ENCODE measurements around the gene ACKR3. TPM values are rescaled to one million over a fixed set of nuclear protein-coding genes. Genes with fewer than 3 reads are reported as not detected.

The ACKR3 gene
- total RNA-seq, 1 donor from 2014 or later, result 0.58 TPM

DNA sequence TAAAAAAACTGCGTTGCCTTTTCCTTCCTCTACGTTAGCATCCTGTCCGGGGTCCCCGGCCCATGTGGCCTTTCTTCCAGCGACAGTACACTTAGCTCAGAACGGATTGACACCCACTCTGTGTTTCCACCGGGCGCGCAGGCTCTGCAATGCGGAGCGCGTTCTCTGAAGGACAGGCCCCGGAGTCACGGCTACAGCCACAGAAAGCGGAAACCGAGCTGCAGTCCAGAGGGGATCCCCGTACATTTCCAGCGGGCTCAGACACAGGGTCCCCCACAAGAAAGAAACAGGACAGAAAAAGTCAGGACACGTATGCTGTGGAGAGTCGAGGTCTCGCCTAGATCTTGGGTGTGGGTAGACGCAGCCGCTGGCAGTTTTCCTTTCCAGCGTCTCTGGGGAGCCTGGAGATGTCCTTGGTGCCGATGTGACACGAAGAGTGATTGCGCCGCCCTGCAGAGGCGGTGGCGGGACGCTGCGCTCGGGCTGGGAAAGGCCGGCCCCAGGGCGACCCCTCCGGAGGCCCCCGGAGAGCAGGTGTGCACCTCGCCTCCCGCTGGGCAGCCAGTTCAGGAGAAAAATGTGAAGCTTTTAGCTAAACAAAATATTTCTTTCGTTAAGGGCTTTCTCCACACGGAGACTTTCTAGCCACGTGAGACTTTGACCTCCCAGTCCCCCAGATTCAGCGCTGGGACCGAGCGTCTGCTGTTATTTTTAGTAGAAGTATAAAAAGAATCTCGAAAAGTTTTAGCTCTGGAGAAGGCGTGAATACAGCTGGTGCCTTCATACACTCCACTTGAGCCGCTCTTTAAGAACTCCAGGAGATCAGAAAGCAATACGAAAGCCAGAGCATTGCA lies 1.3 kb upstream of the ACKR3 start:
- H3K4me3 Mint-ChIP-seq, result peak overlapping the region; percentile 81
- H3K4me1 Mint-ChIP-seq, result peaks cover 17% of the 10 kb centered on the region
- H3K36me3 Mint-ChIP-seq (ENCODE audit: low read depth), result peaks cover 2% of the 10 kb centered on the region
- H3K27ac Mint-ChIP-seq, result peak overlapping the region; percentile 63
- H3K9me3 Mint-ChIP-seq, result no peaks in the 10 kb centered on the region
- H3K27me3 Mint-ChIP-seq, result peaks cover 11% of the 10 kb centered on the region
- intact Hi-C loops (cut with micrococcal nuclease), result loop anchor here (2.0 to 5.0 kb wide), 3 partner anchors 23 to 504 kb away; no protein-coding TSS in a partner anchor
- peak; percentile 79 for DNase-seq

DNA sequence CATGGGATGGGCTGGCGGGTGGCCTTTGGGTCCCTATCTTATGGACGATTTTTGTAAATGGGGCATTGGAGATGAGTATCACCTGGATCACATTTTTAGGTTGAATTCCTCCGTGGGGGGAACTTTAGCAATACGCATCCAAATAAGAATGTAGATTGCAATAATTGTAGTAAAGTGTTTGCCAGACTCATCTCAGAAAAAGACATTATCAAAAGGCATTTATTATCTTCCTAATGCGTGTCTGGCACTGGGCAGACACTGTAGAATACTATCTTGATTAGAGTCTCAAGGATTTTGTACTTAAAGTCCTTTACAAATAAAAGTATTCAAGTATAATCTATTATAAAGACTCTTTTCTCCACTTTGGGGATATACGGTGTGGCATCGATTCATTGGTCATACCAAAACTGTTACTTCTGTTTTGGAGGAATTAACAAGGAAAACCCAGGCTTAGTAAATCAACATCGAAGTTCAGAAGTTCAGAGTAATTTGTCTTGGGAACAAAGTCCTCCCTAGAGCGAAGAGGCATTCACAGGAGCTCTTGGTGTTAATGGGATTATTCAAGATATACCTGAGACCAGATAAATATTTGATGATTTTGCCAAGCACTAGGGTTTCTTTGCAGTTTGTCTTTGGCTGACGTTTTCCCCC lies 578 bp upstream of the ACKR3 start:
- Mint-ChIP-seq H3K4me3 (peak overlapping the region; percentile 81), H3K27ac (no peak overlapping the region), H3K27me3 (peaks cover 11% of the 10 kb centered on the region), H3K4me1 (peaks cover 17% of the 10 kb centered on the region), H3K36me3 (ENCODE audit: low read depth) (peaks cover 2% of the 10 kb centered on the region), H3K9me3 (no peaks in the 10 kb centered on the region)
- DNase-seq, result no peak
- intact Hi-C loops (cut with micrococcal nuclease), result loop anchor here (1.0 to 5.0 kb wide), 5 partner anchors 24 to 503 kb away; no protein-coding TSS in a partner anchor

DNA sequence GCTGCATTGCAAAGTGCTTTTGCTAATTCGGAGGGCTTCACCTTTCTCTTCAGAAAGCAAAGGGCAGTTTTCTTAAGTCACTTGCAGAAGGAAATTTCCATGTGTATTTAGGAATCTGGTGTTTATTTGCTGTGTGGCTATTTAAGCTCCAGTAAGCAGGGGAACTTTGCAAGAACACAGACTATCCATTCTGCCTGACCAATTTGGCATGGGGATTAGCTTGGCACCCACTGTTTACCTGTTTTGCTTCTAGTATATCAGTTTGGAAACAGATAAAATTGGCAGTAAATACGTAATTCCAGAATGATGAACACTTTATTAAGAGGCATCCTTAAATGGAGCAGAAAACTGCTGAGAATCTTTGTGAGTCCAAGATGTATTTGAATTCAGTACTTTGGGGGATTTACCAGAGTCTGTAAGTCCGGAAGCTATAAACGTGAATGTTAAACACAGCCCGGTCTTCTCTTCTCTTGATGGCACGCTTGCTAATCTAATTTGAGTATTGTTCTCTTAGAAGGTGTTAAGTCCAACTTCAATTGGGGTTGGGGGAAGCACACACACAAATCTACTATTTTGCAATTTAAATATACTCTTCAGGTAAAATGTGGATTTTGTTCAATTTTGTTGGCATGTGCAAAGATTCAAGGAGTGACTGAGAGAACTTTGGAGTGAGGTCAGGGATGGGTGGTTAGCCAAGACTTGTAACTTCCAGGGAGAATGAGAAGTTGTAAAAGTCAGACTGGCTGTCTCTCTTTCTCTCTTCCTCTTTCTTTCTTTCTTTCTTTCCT lies 650 bp downstream of the ACKR3 start:
- Mint-ChIP-seq H3K4me1 (peaks cover 17% of the 10 kb centered on the region), H3K9me3 (no peaks in the 10 kb centered on the region), H3K27ac (no peak overlapping the region), H3K4me3 (no peak overlapping the region), H3K36me3 (ENCODE audit: low read depth) (no peaks in the 10 kb centered on the region), H3K27me3 (peaks cover 11% of the 10 kb centered on the region)
- intact Hi-C loops (cut with micrococcal nuclease), result no loop called here
- DNase-seq, result no peak

DNA sequence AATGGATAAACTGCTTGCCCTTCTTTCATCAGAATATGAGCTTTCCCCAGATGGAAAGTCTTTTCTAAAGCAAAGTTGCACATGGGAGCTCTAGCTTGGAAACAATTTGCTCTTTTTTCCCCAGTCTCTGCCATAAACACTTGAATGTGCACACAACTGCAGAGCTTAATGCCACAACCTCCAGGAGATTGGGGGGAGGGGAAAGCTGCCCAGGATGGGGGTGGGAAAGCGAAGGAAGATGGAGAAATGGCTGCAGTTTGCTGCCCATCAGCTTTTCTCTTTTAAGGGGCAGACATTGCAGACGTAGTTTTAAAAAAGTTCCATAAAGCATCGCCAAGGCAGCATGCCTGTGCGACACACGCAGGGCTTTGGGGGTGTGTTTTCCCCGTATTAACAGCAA lies 1.5 kb downstream of the ACKR3 start:
- Mint-ChIP-seq H3K36me3 (ENCODE audit: low read depth) (no peaks in the 10 kb centered on the region), H3K9me3 (no peaks in the 10 kb centered on the region), H3K27ac (no peak overlapping the region), H3K4me1 (peaks cover 17% of the 10 kb centered on the region), H3K4me3 (no peak overlapping the region), H3K27me3 (peaks cover 7% of the 10 kb centered on the region)
- intact Hi-C loops (cut with micrococcal nuclease), result no loop called here
- no peak for DNase-seq

DNA sequence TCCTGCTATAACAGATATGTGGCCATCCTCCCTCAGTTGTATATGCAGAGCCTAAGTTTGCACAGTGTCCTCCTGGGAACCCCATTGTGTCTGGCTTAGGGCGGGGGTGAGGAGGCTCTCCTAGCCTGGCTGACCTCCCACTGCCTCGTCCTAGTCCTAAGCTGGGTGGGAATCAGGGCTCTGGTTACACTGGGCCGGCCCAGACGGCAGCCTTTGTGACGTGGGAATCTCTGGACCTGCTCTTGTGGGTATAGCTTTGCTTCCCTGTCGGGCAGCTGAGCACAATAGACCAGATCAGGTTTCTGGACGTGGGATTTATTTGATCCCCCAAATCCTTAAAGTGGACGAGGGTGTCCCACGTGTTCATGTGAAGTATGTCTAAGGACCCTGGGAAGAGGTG lies 2.9 kb downstream of the ACKR3 start:
- no peak overlapping the region for H3K4me3 Mint-ChIP-seq
- DNase-seq, result no peak
- peaks cover 6% of the 10 kb centered on the region for H3K27me3 Mint-ChIP-seq
- H3K36me3 Mint-ChIP-seq (ENCODE audit: low read depth), result no peaks in the 10 kb centered on the region
- no peaks in the 10 kb centered on the region for H3K9me3 Mint-ChIP-seq
- peaks cover 17% of the 10 kb centered on the region for H3K4me1 Mint-ChIP-seq
- H3K27ac Mint-ChIP-seq, result no peak overlapping the region
- intact Hi-C loops (cut with micrococcal nuclease), result no loop called here

DNA sequence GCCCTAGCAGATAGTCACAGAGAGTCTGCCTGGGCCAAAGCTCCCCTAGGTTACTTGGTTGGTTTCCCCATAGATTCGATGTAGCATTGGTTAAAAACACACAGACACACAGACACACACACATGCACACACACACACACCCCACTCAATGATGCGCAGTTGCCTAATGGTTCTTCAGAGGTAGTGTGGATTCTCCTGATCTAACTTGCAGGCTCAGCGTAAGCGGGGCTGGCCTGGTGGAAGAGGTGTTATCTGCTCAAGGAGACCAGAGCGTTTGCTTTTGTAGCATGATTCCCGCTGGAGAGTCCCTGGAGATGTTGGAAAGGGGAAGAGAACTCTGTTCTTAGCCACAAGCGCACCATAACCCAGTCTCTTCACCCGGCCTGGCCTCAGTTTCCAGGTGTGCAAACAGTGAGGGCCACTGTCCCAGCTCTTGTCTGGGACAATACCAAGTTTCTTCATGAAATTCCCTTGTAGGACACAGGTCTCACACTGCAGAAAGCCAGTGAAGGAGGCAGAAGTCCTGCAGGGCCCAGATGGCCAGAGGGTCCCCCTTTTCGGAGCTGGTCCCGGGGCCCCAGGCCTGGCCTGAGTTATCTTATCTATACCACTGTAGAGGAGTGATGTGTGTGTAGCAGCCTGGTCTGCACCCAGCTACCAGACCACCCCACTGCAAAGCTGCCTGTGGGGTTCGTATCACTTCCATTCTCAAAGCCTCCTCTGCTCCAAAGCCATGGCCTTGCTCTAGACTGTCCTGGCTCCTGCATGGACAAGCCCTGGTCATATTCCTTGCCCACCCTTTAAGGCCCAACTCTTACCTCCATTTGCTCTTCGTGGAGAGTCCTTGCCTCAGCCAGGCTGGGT lies 3.7 kb downstream of the ACKR3 start:
- Mint-ChIP-seq H3K36me3 (ENCODE audit: low read depth) (no peaks in the 10 kb centered on the region), H3K4me3 (no peak overlapping the region), H3K4me1 (peaks cover 13% of the 10 kb centered on the region), H3K27ac (no peak overlapping the region), H3K9me3 (no peaks in the 10 kb centered on the region), H3K27me3 (peaks cover 6% of the 10 kb centered on the region)
- intact Hi-C loops (cut with micrococcal nuclease), result no loop called here
- no peak for DNase-seq

DNA sequence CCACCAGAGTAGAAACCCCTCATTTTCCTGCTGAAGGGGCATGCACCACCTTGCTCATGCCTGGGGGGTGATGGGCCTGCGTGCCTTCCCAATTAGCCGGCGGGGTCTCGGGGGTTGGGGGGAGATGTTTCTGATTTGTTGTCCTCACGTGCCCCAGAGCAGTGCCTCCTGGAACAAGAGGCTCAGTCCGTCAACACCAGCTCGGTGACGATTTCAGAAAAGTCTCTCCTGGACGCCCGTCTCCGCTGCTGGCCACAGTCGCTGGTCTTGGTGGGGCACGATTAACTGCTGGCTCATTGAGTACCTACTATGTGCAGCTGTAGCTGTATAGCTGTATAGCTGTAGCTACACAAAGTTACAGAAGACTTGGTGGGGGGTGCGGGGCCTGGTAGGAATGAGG lies 4.4 kb downstream of the ACKR3 start:
- Mint-ChIP-seq H3K36me3 (ENCODE audit: low read depth) (no peaks in the 10 kb centered on the region), H3K4me1 (peaks cover 10% of the 10 kb centered on the region), H3K4me3 (no peak overlapping the region), H3K27me3 (peaks cover 6% of the 10 kb centered on the region), H3K9me3 (no peaks in the 10 kb centered on the region), H3K27ac (no peak overlapping the region)
- no peak for DNase-seq
- intact Hi-C loops (cut with micrococcal nuclease), result no loop called here

DNA sequence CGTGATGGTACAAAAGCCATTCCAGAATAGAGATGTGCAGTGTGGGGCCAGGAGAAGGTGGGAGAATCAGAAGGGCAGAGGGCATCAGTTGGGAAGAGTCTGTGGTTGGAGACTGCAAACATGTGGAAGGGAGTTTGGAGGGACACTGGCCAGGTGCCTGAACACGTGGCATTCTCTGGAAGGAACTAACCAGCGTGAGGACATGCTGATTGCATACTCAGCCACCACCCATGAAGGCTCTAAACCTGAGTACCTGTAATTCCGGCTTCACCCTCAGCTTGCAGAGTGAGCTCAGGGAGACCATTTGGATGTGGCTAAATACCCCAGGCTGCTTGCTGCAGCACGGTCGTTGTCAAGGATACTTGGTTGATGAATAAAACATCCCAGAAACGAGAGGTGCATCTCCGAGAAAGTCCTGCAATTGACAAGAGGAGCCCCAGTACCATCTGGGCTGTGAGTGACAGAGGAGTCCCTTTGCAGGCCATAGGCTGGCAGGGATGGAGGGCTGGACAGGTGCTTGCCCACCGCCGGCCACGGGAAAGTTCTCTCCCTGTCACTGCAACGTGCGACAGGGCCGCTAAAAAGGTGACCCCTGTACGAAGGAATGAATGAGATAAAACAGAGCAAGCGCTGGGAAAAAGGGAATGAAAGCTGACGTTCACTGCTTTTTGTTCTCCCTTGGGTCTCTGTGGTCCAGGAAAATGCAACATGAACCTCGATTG lies 5.0 kb downstream of the ACKR3 start:
- Mint-ChIP-seq H3K4me3 (no peak overlapping the region), H3K36me3 (ENCODE audit: low read depth) (no peaks in the 10 kb centered on the region), H3K27me3 (peaks cover 3% of the 10 kb centered on the region), H3K4me1 (peaks cover 4% of the 10 kb centered on the region), H3K27ac (no peak overlapping the region), H3K9me3 (no peaks in the 10 kb centered on the region)
- intact Hi-C loops (cut with micrococcal nuclease), result no loop called here
- no peak for DNase-seq

DNA sequence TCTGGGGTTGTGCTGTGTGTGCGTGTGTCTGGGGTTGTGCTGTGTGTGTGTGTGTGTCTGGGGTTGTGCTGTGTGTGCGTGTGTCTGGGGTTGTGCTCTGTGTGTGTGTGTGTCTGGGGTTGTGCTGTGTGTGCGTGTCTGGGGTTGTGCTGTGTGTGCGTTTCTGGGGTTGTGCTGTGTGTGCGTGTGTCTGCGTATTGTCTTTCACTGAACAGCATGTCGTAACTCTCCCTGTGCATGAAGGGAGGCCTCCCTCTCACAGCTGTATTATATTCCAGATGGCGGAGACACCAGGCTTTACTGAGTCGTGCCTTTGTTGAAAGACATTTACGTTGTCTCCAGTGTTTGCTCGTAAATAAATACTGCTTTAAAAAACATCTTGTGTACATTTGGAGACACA lies 5.9 kb downstream of the ACKR3 start:
- H3K27ac Mint-ChIP-seq, result no peak overlapping the region
- H3K9me3 Mint-ChIP-seq, result no peaks in the 10 kb centered on the region
- DNase-seq, result no peak
- H3K4me3 Mint-ChIP-seq, result no peak overlapping the region
- H3K27me3 Mint-ChIP-seq, result peaks cover under 1% of the 10 kb centered on the region
- intact Hi-C loops (cut with micrococcal nuclease), result no loop called here
- peaks cover 1% of the 10 kb centered on the region for H3K4me1 Mint-ChIP-seq
- peaks cover under 1% of the 10 kb centered on the region for H3K36me3 Mint-ChIP-seq (ENCODE audit: low read depth)

DNA sequence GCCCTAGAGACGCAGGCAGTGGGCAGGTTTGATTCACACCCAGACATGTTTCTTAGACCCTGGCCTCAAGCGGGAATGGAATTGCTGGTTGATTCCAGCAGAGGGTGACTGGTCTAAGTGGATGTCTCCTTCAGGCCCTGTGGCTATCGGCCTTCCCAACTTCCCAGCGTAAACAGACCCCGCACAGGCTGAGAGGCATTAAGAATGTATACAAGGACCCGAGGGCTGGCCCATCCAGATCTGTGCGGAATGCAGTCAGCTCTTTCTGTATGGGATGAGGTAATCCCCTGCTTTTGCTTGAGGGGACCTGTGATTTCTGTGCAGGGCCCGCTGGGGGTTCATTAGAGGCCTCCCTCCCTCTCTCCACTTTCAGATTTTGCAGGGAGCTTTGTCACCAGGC lies 6.5 kb downstream of the ACKR3 start:
- H3K4me3 Mint-ChIP-seq, result no peak overlapping the region
- no peak for DNase-seq
- peaks cover 4% of the 10 kb centered on the region for H3K36me3 Mint-ChIP-seq (ENCODE audit: low read depth)
- H3K9me3 Mint-ChIP-seq, result no peaks in the 10 kb centered on the region
- H3K27ac Mint-ChIP-seq, result no peak overlapping the region
- H3K27me3 Mint-ChIP-seq, result no peaks in the 10 kb centered on the region
- intact Hi-C loops (cut with micrococcal nuclease), result no loop called here
- no peaks in the 10 kb centered on the region for H3K4me1 Mint-ChIP-seq

DNA sequence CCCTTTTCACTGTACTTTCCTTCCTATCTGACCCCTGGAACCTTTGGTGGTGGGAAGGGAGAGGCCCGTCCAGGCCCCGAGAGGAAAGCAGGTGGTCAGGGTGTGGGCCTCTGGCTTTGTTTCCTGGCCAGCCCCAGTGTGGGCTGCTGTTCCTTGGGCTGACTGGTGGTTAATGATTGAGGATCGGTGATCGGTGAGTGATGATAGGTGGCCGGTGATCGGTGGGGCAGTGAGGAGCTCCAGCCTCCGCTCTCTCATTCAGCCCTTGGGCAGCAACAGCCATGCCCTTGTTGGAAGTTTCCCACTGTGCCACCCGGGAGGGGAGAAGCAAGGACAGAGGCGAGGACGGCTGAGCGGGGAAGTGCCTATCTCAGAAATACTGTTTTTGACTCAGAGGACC lies 7.3 kb downstream of the ACKR3 start:
- intact Hi-C loops (cut with micrococcal nuclease), result no loop called here
- H3K27me3 Mint-ChIP-seq, result no peaks in the 10 kb centered on the region
- H3K9me3 Mint-ChIP-seq, result no peaks in the 10 kb centered on the region
- H3K27ac Mint-ChIP-seq, result no peak overlapping the region
- no peak overlapping the region for H3K4me3 Mint-ChIP-seq
- H3K36me3 Mint-ChIP-seq (ENCODE audit: low read depth), result peaks cover 7% of the 10 kb centered on the region
- no peaks in the 10 kb centered on the region for H3K4me1 Mint-ChIP-seq
- DNase-seq, result no peak

DNA sequence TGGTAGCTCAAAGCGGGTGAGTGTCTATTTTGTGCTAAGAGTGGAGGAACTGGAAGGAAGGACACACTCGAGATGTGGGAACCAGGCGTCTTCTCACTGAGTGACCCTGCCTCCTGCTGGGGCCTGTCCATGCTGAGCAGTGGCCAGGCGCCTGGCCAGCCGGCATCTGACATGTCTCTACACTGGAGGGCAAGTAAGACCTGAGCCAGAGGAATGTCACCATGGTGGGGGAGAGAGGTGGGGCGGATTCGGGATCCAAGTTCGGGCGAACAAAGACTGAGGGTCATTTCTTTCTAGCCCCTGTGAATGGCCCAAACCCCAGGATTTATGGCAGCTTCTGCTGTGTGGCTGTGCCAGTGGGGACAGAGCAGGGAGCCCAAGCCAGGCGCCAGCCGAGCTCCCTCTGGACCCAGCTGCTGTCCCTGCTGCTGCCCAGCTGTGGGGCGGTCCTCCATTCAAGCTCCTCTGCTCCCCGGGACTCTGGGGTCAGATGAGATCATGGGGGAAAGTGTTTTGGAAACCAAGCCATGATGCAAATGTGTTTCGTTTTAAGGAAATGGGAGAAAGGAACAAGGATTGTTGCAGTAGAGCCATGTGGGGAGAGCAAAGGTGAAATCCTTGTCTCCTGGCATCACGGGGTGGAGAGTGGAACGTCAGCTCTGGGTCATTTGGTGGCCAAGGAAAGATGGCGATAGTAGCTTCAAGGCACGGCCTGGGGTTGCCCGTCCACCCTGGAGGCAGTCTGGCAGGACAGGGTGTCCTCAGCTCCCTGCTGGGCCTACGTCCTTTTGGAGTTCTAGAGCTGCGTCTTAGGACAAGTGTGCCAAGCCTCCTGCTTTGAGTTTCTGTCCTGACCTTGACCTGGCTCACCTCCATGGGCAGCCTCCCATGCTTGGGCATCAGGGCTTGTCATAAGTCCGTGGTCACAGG lies 8.1 kb downstream of the ACKR3 start:
- intact Hi-C loops (cut with micrococcal nuclease), result no loop called here
- H3K27me3 Mint-ChIP-seq, result no peaks in the 10 kb centered on the region
- peaks cover 7% of the 10 kb centered on the region for H3K36me3 Mint-ChIP-seq (ENCODE audit: low read depth)
- H3K4me1 Mint-ChIP-seq, result no peaks in the 10 kb centered on the region
- DNase-seq, result no peak
- H3K4me3 Mint-ChIP-seq, result no peak overlapping the region
- H3K9me3 Mint-ChIP-seq, result no peaks in the 10 kb centered on the region
- H3K27ac Mint-ChIP-seq, result no peak overlapping the region

Measured in activated CD4-positive, alpha-beta T cell treated with anti-CD3 and anti-CD28 coated beads, Interleukin-2, amount 10 ng/mL, durations not matched to agents 24 days and 14 days (primary cell).